Endothelial cell of hepatic sinusoid (primary cell): ENCODE measurements around the gene DHDH.

ENCODE experiments used
- in situ Hi-C: cut with HindIII; loops from 2 replicates; pipeline ENCODE4 v1.10.0; 2017; ENCODE audit warnings: low sequenced_read_pairs

DHDH gene

GRCh38 chr19:48988860-48989259, 55.4 kb downstream of the DHDH start:
- in situ Hi-C loops, result loop anchor here (5.0 to 10.0 kb wide), 2 partner anchors 192 to 206 kb away; no protein-coding TSS in a partner anchor

- in situ Hi-C loops, result loop anchor here (5.0 to 10.0 kb wide), 2 partner anchors 192 to 205 kb away; no protein-coding TSS in a partner anchor
These were observed 56.3 kb downstream of the DHDH start for GRCh38 chr19:48989701-48990291.

GRCh38 chr19:48990400-48990799, 56.9 kb downstream of the DHDH start:
- in situ Hi-C loops, result no loop called here

GRCh38 chr19:48991011-48991609, 57.6 kb downstream of the DHDH start:
- in situ Hi-C loops, result no loop called here

GRCh38 chr19:48991873-48992580, 58.5 kb downstream of the DHDH start:
- in situ Hi-C loops, result no loop called here

GRCh38 chr19:48992581-48993174, 59.2 kb downstream of the DHDH start:
- in situ Hi-C loops, result no loop called here

GRCh38 chr19:48993175-48994034, 59.9 kb downstream of the DHDH start, which contains the start of the genes GYS1 and RUVBL2:
Gene GYS1, minus strand, starts transcription at chr19:48993309. Its CDS starts 197 bp downstream, at chr19:48993112.
Gene RUVBL2, plus strand, starts transcription at chr19:48993887. Its CDS starts 25 bp downstream, at chr19:48993912.
- in situ Hi-C loops, result no loop called here

DNA sequence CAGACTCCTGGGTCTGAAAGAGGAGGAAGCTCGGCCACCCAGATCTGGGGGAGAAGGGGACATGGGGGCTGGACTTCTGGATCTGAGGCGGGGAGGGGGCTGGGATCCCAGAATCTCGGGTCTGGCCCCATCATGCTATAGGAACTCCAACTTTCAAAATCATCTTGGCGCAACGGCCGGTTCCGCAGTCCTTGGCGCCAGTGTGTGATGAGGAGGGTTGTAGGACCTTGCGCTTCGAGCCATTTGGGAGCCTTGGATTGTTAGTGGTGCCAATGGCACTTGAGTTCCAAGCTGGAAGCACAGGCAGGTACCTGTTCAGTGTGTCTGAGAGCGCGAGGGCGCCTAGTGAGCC, 60.5 kb downstream of the DHDH start:
- in situ Hi-C loops, result no loop called here
